GM12864 (cell line): ENCODE measurements around the gene GREB1L.

Experiments
- DNase-seq: peaks from one replicate; pipeline ENCODE4 v3.0.0-alpha.2; 2011; ENCODE audit warnings: low read depth
- H3K4me3 ChIP-seq: 2 replicates; pipeline ENCODE4 v1.5.1; 2011; ENCODE audit warnings: mild to moderate bottlenecking, low read depth, low read length, control low read depth
- CTCF ChIP-seq: IDR thresholded peaks from 2 replicates; pipeline ENCODE4 v1.5.1; 2011; ENCODE audit warnings: low read depth, mild to moderate bottlenecking, moderate library complexity, low read length, control low read depth, inconsistent platforms; ENCODE audit errors: missing control alignments

The GREB1L gene

GRCh38 chr18:21489919-21490495 lies 248.0 kb downstream of the GREB1L start:
- H3K4me3 ChIP-seq = no peak overlapping the region
- no peak for DNase-seq
- no peak for TF ChIP-seq CTCF

GRCh38 chr18:21490748-21491147 lies 248.7 kb downstream of the GREB1L start:
- no peak overlapping the region for H3K4me3 ChIP-seq
- DNase-seq = no peak
- TF ChIP-seq CTCF = no peak

- DNase-seq = no peak
- TF ChIP-seq CTCF = no peak
- H3K4me3 ChIP-seq = no peak overlapping the region
Observed at GRCh38 chr18:21496277-21496835, 254.3 kb downstream of the GREB1L start.

GRCh38 chr18:21499997-21500396 lies 258.0 kb downstream of the GREB1L start:
- DNase-seq = no peak
- no peak for TF ChIP-seq CTCF
- H3K4me3 ChIP-seq = no peak overlapping the region

GRCh38 chr18:21502661-21503060 lies 260.6 kb downstream of the GREB1L start:
- TF ChIP-seq CTCF = no peak
- no peak for DNase-seq
- H3K4me3 ChIP-seq = no peak overlapping the region

GRCh38 chr18:21507913-21508701 lies 266.1 kb downstream of the GREB1L start:
- TF ChIP-seq CTCF = no peak
- H3K4me3 ChIP-seq = no peak overlapping the region
- no peak for DNase-seq
